GM19328 (cell line): ENCODE results near the gene GOLGA6A.
"Not testable (repeated sequence)": the region's sequence is repeated elsewhere in the genome, so short reads cannot be mapped to it uniquely, and the experiment has no call there.

Experiments
- ATAC-seq: cut with Tn5 transposase; IDR thresholded peaks from one replicate; pipeline ENCODE4 v1.9.1; 2021; ENCODE audit warnings: mild to moderate bottlenecking, moderate library complexity; ENCODE audit not compliant: unreplicated experiment

The GOLGA6A gene

GRCh38 chr15:74082450-74082849 lies at the start of gene GOLGA6A:
Gene GOLGA6A (minus strand): TSS chr15:74082550. CDS start chr15:74082509, 41 bp downstream.
- not testable (repeated sequence) for ATAC-seq

- ATAC-seq: no peak
Observed at GRCh38 chr15:74131628-74132413, 49.5 kb upstream of the GOLGA6A start.

- no peak for ATAC-seq
Observed at GRCh38 chr15:74130849-74131627, 48.7 kb upstream of the GOLGA6A start.

- ATAC-seq: no peak
Observed at GRCh38 chr15:74130155-74130848, 48.0 kb upstream of the GOLGA6A start, which contains the start of gene ISLR2. Gene ISLR2 (plus strand): TSS chr15:74130586. CDS start chr15:74132755, 2,169 bp downstream.

- ATAC-seq: no peak
Observed at GRCh38 chr15:74129586-74130154, 47.3 kb upstream of the GOLGA6A start.

GRCh38 chr15:74128785-74129585 lies 46.6 kb upstream of the GOLGA6A start:
- ATAC-seq: no peak

GRCh38 chr15:74127954-74128784 lies 45.8 kb upstream of the GOLGA6A start:
- no peak for ATAC-seq

- no peak for ATAC-seq
Observed at GRCh38 chr15:74127255-74127953, 45.1 kb upstream of the GOLGA6A start.

GRCh38 chr15:74124759-74125158 lies 42.4 kb upstream of the GOLGA6A start:
- ATAC-seq: no peak

GRCh38 chr15:74124196-74124595 lies 41.8 kb upstream of the GOLGA6A start:
- ATAC-seq: no peak

GRCh38 chr15:74123658-74124057 lies 41.3 kb upstream of the GOLGA6A start:
- ATAC-seq: no peak

- ATAC-seq: no peak
Observed at GRCh38 chr15:74123131-74123429, 40.7 kb upstream of the GOLGA6A start.

GRCh38 chr15:74122403-74123130 lies 40.2 kb upstream of the GOLGA6A start:
- no peak for ATAC-seq

GRCh38 chr15:74121858-74122257 lies 39.5 kb upstream of the GOLGA6A start:
- no peak for ATAC-seq

GRCh38 chr15:74121039-74121438 lies 38.7 kb upstream of the GOLGA6A start:
- ATAC-seq: no peak

GRCh38 chr15:74120426-74120825 lies 38.1 kb upstream of the GOLGA6A start:
- no peak for ATAC-seq

- ATAC-seq: no peak
Observed at GRCh38 chr15:74109713-74110112, 27.4 kb upstream of the GOLGA6A start.

- ATAC-seq: not testable (repeated sequence)
Observed at GRCh38 chr15:74108611-74109010, 26.3 kb upstream of the GOLGA6A start.
